Measurements from ENCODE around the gene KLK6. TPM values are rescaled to one million over a fixed set of nuclear protein-coding genes. Genes with fewer than 3 reads are reported as not detected.

The KLK6 gene
- total and polyA plus RNA-seq, 2 of the 13 experiments (the other 11 are each of a cell fraction or from before 2014, with no cell fraction given): 0.15 to 1.8 TPM

DNA sequence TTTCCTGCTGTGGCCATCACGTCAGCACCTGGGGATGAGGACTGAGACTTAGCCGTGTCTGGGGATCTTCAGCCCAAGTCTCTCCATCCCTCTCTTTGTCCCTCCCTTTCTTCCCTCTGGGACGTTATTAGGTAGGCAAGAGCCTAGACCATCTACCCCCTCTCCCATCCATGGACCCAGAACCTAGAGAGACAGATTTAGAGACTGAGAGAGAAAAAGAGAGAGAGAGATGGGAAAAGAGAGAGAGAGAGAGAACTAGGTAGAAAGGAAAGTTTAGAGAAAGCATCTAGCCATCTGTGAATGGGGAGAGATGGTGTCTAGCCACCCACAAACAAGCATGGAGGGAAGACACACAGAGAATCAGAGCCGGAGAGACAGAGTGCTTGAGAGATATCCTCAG lies 58.7 kb downstream of the KLK6 start:
- intact Hi-C loops (cut with micrococcal nuclease; ENCODE audit: unreplicated experiment): no loop called here
- H2AFZ ChIP-seq (ENCODE audit: low read length): no peak overlapping the region
- FAIRE-seq: no peak
- ChIA-PET CTCF (ENCODE audit: low intra/inter-chr PET ratio, low total read pairs) (no interaction called here), POLR2A (no interaction called here)
- no TSS peak for BruUV-seq (replicated peaks)
- no peaks in the 10 kb centered on the region for H3K9me3 ChIP-seq (ENCODE audit: low read length)
- peaks cover 3 to 36% of the 10 kb centered on the region in 2 experiments for H3K27me3 ChIP-seq (ENCODE audit: control insufficient read depth in 1 of 2, insufficient read depth in 2 of 2, low read length in 2 of 2)
- 12% methylated on average over 4 of the region's 4 CpGs for WGBS (ENCODE audit: low lambda C conversion rate)
- H3K4me3 ChIP-seq (replicated peaks in 1 of 3; ENCODE audit: insufficient read depth in 1 of 3, low read depth in 2 of 3, low read length in 3 of 3): no peak overlapping the region
- DNase-seq (ENCODE audit: low spot score): no peak
- no peaks in the 10 kb centered on the region for H3K79me2 ChIP-seq (ENCODE audit: insufficient read depth, low read length)
- no peak for ATAC-seq
- no peaks in the 10 kb centered on the region for H3K4me1 ChIP-seq (ENCODE audit: insufficient read depth, low read length)
- in situ Hi-C loops (cut with HindIII; ENCODE audit: extremely low pct_ligation_motif_present, low pct_unique_long_range_greater_than_20kb): no loop called here
- H3K4me2 ChIP-seq (ENCODE audit: low read depth, low read length): no peak overlapping the region
- no peaks in the 10 kb centered on the region for H4K20me1 ChIP-seq (ENCODE audit: insufficient read depth, low read length)
- no peak overlapping the region for H3K9ac ChIP-seq (ENCODE audit: insufficient read depth, low read depth, low read length)
- H3K36me3 ChIP-seq (replicated peaks in 1 of 2; ENCODE audit: control insufficient read depth in 1 of 2, insufficient read depth in 2 of 2, low read length in 2 of 2): no peaks in the 10 kb centered on the region
- H3K27ac ChIP-seq (ENCODE audit: extremely low read length, insufficient read depth, low read length): no peak overlapping the region
- TF ChIP-seq, protein P1, sequence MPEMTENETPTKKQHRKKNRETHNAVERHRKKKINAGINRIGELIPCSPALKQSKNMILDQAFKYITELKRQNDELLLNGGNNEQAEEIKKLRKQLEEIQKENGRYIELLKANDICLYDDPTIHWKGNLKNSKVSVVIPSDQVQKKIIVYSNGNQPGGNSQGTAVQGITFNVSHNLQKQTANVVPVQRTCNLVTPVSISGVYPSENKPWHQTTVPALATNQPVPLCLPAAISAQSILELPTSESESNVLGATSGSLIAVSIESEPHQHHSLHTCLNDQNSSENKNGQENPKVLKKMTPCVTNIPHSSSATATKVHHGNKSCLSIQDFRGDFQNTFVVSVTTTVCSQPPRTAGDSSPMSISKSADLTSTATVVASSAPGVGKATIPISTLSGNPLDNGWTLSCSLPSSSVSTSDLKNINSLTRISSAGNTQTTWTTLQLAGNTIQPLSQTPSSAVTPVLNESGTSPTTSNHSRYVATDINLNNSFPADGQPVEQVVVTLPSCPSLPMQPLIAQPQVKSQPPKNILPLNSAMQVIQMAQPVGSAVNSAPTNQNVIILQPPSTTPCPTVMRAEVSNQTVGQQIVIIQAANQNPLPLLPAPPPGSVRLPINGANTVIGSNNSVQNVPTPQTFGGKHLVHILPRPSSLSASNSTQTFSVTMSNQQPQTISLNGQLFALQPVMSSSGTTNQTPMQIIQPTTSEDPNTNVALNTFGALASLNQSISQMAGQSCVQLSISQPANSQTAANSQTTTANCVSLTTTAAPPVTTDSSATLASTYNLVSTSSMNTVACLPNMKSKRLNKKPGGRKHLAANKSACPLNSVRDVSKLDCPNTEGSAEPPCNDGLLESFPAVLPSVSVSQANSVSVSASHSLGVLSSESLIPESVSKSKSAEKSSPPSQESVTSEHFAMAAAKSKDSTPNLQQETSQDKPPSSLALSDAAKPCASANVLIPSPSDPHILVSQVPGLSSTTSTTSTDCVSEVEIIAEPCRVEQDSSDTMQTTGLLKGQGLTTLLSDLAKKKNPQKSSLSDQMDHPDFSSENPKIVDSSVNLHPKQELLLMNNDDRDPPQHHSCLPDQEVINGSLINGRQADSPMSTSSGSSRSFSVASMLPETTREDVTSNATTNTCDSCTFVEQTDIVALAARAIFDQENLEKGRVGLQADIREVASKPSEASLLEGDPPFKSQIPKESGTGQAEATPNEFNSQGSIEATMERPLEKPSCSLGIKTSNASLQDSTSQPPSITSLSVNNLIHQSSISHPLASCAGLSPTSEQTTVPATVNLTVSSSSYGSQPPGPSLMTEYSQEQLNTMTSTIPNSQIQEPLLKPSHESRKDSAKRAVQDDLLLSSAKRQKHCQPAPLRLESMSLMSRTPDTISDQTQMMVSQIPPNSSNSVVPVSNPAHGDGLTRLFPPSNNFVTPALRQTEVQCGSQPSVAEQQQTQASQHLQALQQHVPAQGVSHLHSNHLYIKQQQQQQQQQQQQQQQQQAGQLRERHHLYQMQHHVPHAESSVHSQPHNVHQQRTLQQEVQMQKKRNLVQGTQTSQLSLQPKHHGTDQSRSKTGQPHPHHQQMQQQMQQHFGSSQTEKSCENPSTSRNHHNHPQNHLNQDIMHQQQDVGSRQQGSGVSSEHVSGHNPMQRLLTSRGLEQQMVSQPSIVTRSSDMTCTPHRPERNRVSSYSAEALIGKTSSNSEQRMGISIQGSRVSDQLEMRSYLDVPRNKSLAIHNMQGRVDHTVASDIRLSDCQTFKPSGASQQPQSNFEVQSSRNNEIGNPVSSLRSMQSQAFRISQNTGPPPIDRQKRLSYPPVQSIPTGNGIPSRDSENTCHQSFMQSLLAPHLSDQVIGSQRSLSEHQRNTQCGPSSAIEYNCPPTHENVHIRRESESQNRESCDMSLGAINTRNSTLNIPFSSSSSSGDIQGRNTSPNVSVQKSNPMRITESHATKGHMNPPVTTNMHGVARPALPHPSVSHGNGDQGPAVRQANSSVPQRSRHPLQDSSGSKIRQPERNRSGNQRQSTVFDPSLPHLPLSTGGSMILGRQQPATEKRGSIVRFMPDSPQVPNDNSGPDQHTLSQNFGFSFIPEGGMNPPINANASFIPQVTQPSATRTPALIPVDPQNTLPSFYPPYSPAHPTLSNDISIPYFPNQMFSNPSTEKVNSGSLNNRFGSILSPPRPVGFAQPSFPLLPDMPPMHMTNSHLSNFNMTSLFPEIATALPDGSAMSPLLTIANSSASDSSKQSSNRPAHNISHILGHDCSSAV (CRISPR knock-in tag; IDR thresholded peaks at IDR 0.05; ENCODE audit: borderline replicate concordance): no peak
- TF ChIP-seq BHLHE40 (IDR thresholded peaks at IDR 0.05; ENCODE audit: low read length): no peak
- no peak for TF ChIP-seq TBX2 (CRISPR knock-in tag; IDR thresholded peaks at IDR 0.05; ENCODE audit: borderline replicate concordance)
- no peak for TF ChIP-seq KLF12 (CRISPR knock-in tag; IDR thresholded peaks at IDR 0.05; ENCODE audit: borderline replicate concordance)
- TF ChIP-seq LBX2 (CRISPR knock-in tag; IDR thresholded peaks at IDR 0.05; ENCODE audit: borderline replicate concordance): no peak
- no peak for TF ChIP-seq ZFX (CRISPR knock-in tag; IDR thresholded peaks at IDR 0.05; ENCODE audit: low read depth)
- TF ChIP-seq RERE (CRISPR knock-in tag; IDR thresholded peaks at IDR 0.05; ENCODE audit: low read depth): no peak
- TF ChIP-seq ZNF224 (CRISPR knock-in tag; IDR thresholded peaks at IDR 0.05): no peak
- TF ChIP-seq MTF1 (CRISPR knock-in tag; IDR thresholded peaks at IDR 0.05): no peak
- TF ChIP-seq XBP1 (CRISPR knock-in tag; IDR thresholded peaks at IDR 0.05): no peak
- TF ChIP-seq ZIK1 (CRISPR knock-in tag; IDR thresholded peaks at IDR 0.05; ENCODE audit: borderline replicate concordance, low read depth): no peak
- TF ChIP-seq NKX3-1 (CRISPR knock-in tag; IDR thresholded peaks at IDR 0.05): no peak

Measured in HepG2 (cell line).